ENCODE measurements around the gene BCL11A.

BCL11A gene

GRCh38 chr2:60523963-60524362 is 29.5 kb downstream of the BCL11A start:
- ATAC-seq: no peak

GRCh38 chr2:60522462-60522861 is 31.0 kb downstream of the BCL11A start:
- no peak for ATAC-seq

- ATAC-seq: no peak
Observed at GRCh38 chr2:60521626-60522025, 31.8 kb downstream of the BCL11A start.

GRCh38 chr2:60520917-60521539 is 32.4 kb downstream of the BCL11A start:
- ATAC-seq: no peak

GRCh38 chr2:60520151-60520876 is 33.1 kb downstream of the BCL11A start:
- no peak for ATAC-seq

GRCh38 chr2:60519231-60519863 is 34.1 kb downstream of the BCL11A start:
- ATAC-seq: no peak

GRCh38 chr2:60518567-60518966 is 34.9 kb downstream of the BCL11A start:
- no peak for ATAC-seq

- ATAC-seq: no peak
Observed at GRCh38 chr2:60517446-60517845, 36.0 kb downstream of the BCL11A start.

- no peak for ATAC-seq
Observed at GRCh38 chr2:60516826-60517225, 36.6 kb downstream of the BCL11A start.

GRCh38 chr2:60516383-60516811 is 37.1 kb downstream of the BCL11A start:
- no peak for ATAC-seq

- ATAC-seq: peak; percentile 52 to 55
Observed at GRCh38 chr2:60515721-60516226, 37.7 kb downstream of the BCL11A start.

- ATAC-seq: no peak
Observed at GRCh38 chr2:60513996-60514395, 39.5 kb downstream of the BCL11A start.

GRCh38 chr2:60513191-60513590 is 40.3 kb downstream of the BCL11A start:
- ATAC-seq: no peak

- ATAC-seq: peak in 1 of 2 donors; percentile 8
Observed at GRCh38 chr2:60512641-60513040, 40.8 kb downstream of the BCL11A start.

- no peak for ATAC-seq
Observed at GRCh38 chr2:60512062-60512622, 41.3 kb downstream of the BCL11A start.

GRCh38 chr2:60510713-60511112 is 42.7 kb downstream of the BCL11A start:
- ATAC-seq: no peak

- ATAC-seq: no peak
Observed at GRCh38 chr2:60509066-60509465, 44.4 kb downstream of the BCL11A start.

GRCh38 chr2:60508339-60508917 is 45.0 kb downstream of the BCL11A start:
- no peak for ATAC-seq

GRCh38 chr2:60507211-60507965 is 46.1 kb downstream of the BCL11A start:
- ATAC-seq: no peak

- ATAC-seq: peak in 1 of 2 donors; percentile 24
Observed at GRCh38 chr2:60505880-60506260, 47.6 kb downstream of the BCL11A start.

GRCh38 chr2:60505240-60505879 is 48.1 kb downstream of the BCL11A start:
- no peak for ATAC-seq

GRCh38 chr2:60504049-60504448 is 49.4 kb downstream of the BCL11A start:
- no peak for ATAC-seq
